Activated CD8-positive, alpha-beta T cell treated with anti-CD3 and anti-CD28 coated beads for 36 hours (primary cell): ENCODE data around the gene TRIM14. TPM values are rescaled to one million over a fixed set of nuclear protein-coding genes. Genes with fewer than 3 reads are reported as not detected.

Experiments used
- ATAC-seq: fragments of 200-7000 bp; cut with Tn5 transposase; one replicate; pipeline ENCODE4 v1.10.0; 2021; ENCODE audit warnings: mild to moderate bottlenecking, moderate library complexity
- CTCF ChIA-PET: fragments of 350-600 bp; sonication (Branson Sonifier 250); formaldehyde crosslinking; loops from one replicate; lab custom pipeline; 2021; ENCODE audit warnings: antibody characterized with exemption; lab: Charles Lee
- POLR2A ChIA-PET: fragments of 350-600 bp; sonication (Branson Sonifier 250); formaldehyde crosslinking; loops from one replicate; lab custom pipeline; 2021; ENCODE audit warnings: antibody characterized with exemption; lab: Charles Lee
- DNase-seq: peaks from one replicate; pipeline ENCODE4 v3.0.0-alpha.2; 2020
- H3K27ac Mint-ChIP-seq: one replicate; pipeline ENCODE4 v1.8.0; 2021; ENCODE audit warnings: mild to moderate bottlenecking, mixed read lengths
- H3K27me3 Mint-ChIP-seq: one replicate; pipeline ENCODE4 v1.8.0; 2021; ENCODE audit warnings: mixed read lengths
- H3K36me3 Mint-ChIP-seq: one replicate; pipeline ENCODE4 v1.8.0; 2021; ENCODE audit warnings: low read depth, mixed read lengths
- H3K4me1 Mint-ChIP-seq: one replicate; pipeline ENCODE4 v1.8.0; 2021; ENCODE audit warnings: low read depth, mixed read lengths
- H3K4me3 Mint-ChIP-seq: one replicate; pipeline ENCODE4 v1.8.0; 2021; ENCODE audit warnings: mild to moderate bottlenecking, moderate library complexity, mixed read lengths
- H3K9me3 Mint-ChIP-seq: one replicate; pipeline ENCODE4 v1.8.0; 2021; ENCODE audit warnings: mixed read lengths
- intact Hi-C: fragments of 100-400 bp; cut with micrococcal nuclease; formaldehyde crosslinking; loops from one replicate; pipeline ENCODE4 v1.10.0; 2022
- total RNA-seq, 2 experiments: library from RNA; stranded (reverse); gene quantifications; one replicate each; pipeline ENCODE4 v1.2.3, GENCODE V29; 2021
- TF ChIP-seq, protein P1 (sequence below): fragments of 200-600 bp; IDR thresholded peaks from one replicate; pipeline ENCODE4 v1.8.0; 2022; ENCODE audit warnings: antibody characterized with exemption, mild to moderate bottlenecking

The TRIM14 gene
- total RNA-seq, 2 experiments from 2014 or later: 39.6 to 41.8 TPM

DNA sequence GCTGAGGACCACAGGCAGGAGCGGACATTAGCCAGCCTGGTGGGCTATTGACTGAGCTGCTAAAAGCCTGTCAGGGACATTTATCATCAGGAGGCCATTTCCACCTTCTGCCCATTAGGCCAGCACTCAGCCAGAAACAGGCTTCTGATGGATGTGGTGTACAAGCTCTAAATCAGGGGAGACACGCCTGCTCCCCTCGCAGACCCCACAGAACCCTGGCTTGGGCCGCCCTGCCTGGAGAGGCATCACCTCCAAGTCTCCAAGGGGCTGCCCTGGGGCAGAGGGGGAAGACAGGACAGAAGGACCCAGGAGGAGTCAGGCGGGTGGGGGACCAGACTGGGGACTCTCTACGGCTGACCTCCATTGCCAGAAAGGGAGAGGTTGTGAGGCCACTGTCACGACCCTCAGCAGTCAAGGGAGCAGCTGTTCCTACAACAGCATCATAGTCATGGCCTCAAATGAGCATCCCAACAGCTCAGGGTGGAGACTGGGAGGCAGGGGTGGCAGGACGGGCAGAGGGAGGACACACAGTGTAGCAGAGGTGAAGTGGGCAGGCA, 24.0 kb upstream of the TRIM14 start:
- POLR2A ChIA-PET: interaction anchor here (0.6 to 1.4 kb wide), 2 partner anchors 30 to 1268 kb away, joined by 3 read pairs; no protein-coding TSS in a partner anchor
- CTCF ChIA-PET: no interaction called here
- no peak overlapping the region for H3K27ac Mint-ChIP-seq
- no peak overlapping the region for H3K4me3 Mint-ChIP-seq
- ATAC-seq (no peak), DNase-seq (no peak)
- no peaks in the 10 kb centered on the region for H3K4me1 Mint-ChIP-seq
- H3K9me3 Mint-ChIP-seq: no peaks in the 10 kb centered on the region
- intact Hi-C loops: no loop called here
- no peaks in the 10 kb centered on the region for H3K36me3 Mint-ChIP-seq
- H3K27me3 Mint-ChIP-seq: no peaks in the 10 kb centered on the region
- TF ChIP-seq, protein P1, sequence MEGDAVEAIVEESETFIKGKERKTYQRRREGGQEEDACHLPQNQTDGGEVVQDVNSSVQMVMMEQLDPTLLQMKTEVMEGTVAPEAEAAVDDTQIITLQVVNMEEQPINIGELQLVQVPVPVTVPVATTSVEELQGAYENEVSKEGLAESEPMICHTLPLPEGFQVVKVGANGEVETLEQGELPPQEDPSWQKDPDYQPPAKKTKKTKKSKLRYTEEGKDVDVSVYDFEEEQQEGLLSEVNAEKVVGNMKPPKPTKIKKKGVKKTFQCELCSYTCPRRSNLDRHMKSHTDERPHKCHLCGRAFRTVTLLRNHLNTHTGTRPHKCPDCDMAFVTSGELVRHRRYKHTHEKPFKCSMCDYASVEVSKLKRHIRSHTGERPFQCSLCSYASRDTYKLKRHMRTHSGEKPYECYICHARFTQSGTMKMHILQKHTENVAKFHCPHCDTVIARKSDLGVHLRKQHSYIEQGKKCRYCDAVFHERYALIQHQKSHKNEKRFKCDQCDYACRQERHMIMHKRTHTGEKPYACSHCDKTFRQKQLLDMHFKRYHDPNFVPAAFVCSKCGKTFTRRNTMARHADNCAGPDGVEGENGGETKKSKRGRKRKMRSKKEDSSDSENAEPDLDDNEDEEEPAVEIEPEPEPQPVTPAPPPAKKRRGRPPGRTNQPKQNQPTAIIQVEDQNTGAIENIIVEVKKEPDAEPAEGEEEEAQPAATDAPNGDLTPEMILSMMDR: no peak

GRCh38 chr9:98142182-98142907, 23.3 kb upstream of the TRIM14 start:
- ATAC-seq: no peak
- Mint-ChIP-seq H3K4me3 (no peak overlapping the region), H3K27me3 (no peaks in the 10 kb centered on the region), H3K36me3 (no peaks in the 10 kb centered on the region), H3K27ac (no peak overlapping the region), H3K4me1 (no peaks in the 10 kb centered on the region), H3K9me3 (no peaks in the 10 kb centered on the region)
- TF ChIP-seq, protein P1: no peak
- intact Hi-C loops: no loop called here
- ChIA-PET POLR2A (interaction anchor here (0.6 to 1.4 kb wide), 2 partner anchors 31 to 1269 kb away, joined by 3 read pairs; no protein-coding TSS in a partner anchor), CTCF (no interaction called here)
- DNase-seq: no peak

DNA sequence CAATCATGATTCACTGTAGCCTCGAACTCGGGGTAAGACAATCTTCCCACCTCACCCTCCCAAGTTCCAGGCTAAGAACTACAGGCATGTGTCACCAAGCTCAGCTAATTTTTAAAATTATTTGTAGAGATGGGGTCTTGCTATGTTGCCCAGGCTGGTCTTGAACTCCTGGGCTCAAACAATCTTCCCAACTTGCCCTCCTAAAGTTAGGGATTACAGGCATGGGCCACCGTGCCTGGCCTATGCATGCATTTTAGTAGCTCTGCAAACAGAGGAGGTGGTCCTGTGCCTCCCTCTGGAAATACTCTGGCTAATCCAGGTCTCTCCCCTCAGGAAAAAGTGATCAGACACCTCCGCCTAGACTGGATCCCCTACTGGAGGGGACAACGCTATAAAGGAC, 21.5 kb upstream of the TRIM14 start:
- no peak for DNase-seq
- Mint-ChIP-seq H3K4me1 (no peaks in the 10 kb centered on the region), H3K4me3 (no peak overlapping the region), H3K9me3 (no peaks in the 10 kb centered on the region), H3K27me3 (no peaks in the 10 kb centered on the region), H3K36me3 (no peaks in the 10 kb centered on the region), H3K27ac (no peak overlapping the region)
- intact Hi-C loops: no loop called here
- no peak for ATAC-seq
- CTCF ChIA-PET: no interaction called here
- POLR2A ChIA-PET: no interaction called here
- TF ChIP-seq, protein P1: no peak

GRCh38 chr9:98136489-98136888, 17.5 kb upstream of the TRIM14 start:
- H3K27me3 Mint-ChIP-seq: no peaks in the 10 kb centered on the region
- no peak overlapping the region for H3K4me3 Mint-ChIP-seq
- TF ChIP-seq, protein P1: no peak
- no peak overlapping the region for H3K27ac Mint-ChIP-seq
- no peaks in the 10 kb centered on the region for H3K4me1 Mint-ChIP-seq
- H3K36me3 Mint-ChIP-seq: no peaks in the 10 kb centered on the region
- intact Hi-C loops: no loop called here
- CTCF ChIA-PET: interaction anchor here (2.7 kb wide), 1 partner anchor 18 kb away, joined by 6 read pairs; the partner anchor contains the start of gene TRIM14
- DNase-seq (no peak), ATAC-seq (no peak)
- POLR2A ChIA-PET: interaction anchor here (0.8 kb wide), 1 partner anchor 66 kb away, joined by 3 read pairs; no protein-coding TSS in a partner anchor
- H3K9me3 Mint-ChIP-seq: no peaks in the 10 kb centered on the region

DNA sequence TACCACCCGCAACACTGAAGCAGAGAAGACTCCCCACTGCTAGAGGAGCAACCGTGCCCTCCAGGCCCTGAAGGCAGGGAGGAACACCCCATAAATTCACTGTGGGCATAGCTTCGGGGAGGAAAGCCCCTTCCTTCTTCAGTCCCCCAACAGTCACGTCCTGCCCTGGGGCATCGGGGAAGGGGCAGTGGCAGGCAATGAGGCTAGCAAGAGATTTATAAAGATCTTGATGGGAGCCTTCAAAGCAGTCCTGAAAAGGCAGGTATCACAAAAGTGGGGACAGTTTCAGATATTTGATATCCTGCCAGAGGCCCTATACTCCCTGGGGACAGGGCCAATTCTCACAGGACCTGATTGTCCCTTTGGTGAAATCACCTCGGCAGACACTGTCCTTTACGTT, 16.9 kb upstream of the TRIM14 start:
- ChIA-PET POLR2A (interaction anchor here (0.8 kb wide), 1 partner anchor 67 kb away, joined by 3 read pairs; no protein-coding TSS in a partner anchor), CTCF (interaction anchor here (2.7 kb wide), 1 partner anchor 17 kb away, joined by 6 read pairs; the partner anchor contains the start of gene TRIM14)
- DNase-seq (no peak), ATAC-seq (no peak)
- Mint-ChIP-seq H3K9me3 (no peaks in the 10 kb centered on the region), H3K36me3 (no peaks in the 10 kb centered on the region), H3K27ac (no peak overlapping the region), H3K4me1 (no peaks in the 10 kb centered on the region), H3K4me3 (no peak overlapping the region), H3K27me3 (no peaks in the 10 kb centered on the region)
- TF ChIP-seq, protein P1: no peak
- intact Hi-C loops: no loop called here
